ENCODE measurements around the gene MADD. TPM values are rescaled to one million over a fixed set of nuclear protein-coding genes. Genes with fewer than 3 reads are reported as not detected.

MADD gene
- total RNA-seq, 1 experiment from 2014 or later, result 41.0 TPM

- Mint-ChIP-seq H3K27me3 (ENCODE audit: low read depth) (no peaks in the 10 kb centered on the region), H3K4me1 (peaks cover 0 to 3% of the 10 kb centered on the region in 2 experiments; a peak in 2 of 4 replicates)
- H3K4me1 ChIP-seq (ENCODE audit: insufficient read depth, low read length), result no peaks in the 10 kb centered on the region
These were observed 28.1 kb upstream of the MADD start for GRCh38 chr11:47241841-47242301.

More at GRCh38 chr11:47241841-47242301, 28.1 kb upstream of the MADD start:
- Histone ChIP-seq H4K20me1 (ENCODE audit: control insufficient read depth, insufficient read depth, insufficient read length) (no peaks in the 10 kb centered on the region), H2BK5ac (ENCODE audit: insufficient read length, low read length) (no peak overlapping the region), H3K27ac (ENCODE audit: insufficient read length, low read depth, low read length) (no peak overlapping the region), H2BK15ac (ENCODE audit: low read depth, low read length) (no peak overlapping the region), H2AK5ac (ENCODE audit: insufficient read length, low read length) (no peak overlapping the region), H4K91ac (ENCODE audit: insufficient read length, low read depth, low read length) (no peak overlapping the region), H3K18ac (ENCODE audit: insufficient read length, low read depth, low read length) (no peak overlapping the region), H3K9me3 (ENCODE audit: control insufficient read depth, low read depth, low read length) (no peaks in the 10 kb centered on the region), H4K5ac (ENCODE audit: insufficient read length, low read depth, low read length) (no peak overlapping the region), H3K9ac (ENCODE audit: extremely low read depth, insufficient read length, low read length) (no peak overlapping the region), H2BK20ac (ENCODE audit: low read depth, low read length, poor library complexity, severe bottlenecking) (no peak overlapping the region), H2AFZ (ENCODE audit: low read length) (no peak overlapping the region), H3K14ac (ENCODE audit: insufficient read depth, low read length) (no peak overlapping the region), H3K79me1 (ENCODE audit: insufficient read depth, low read depth, low read length, poor library complexity, severe bottlenecking) (no peaks in the 10 kb centered on the region), H3K4me2 (ENCODE audit: insufficient read depth, insufficient read length, low read length) (no peak overlapping the region), H3K23me2 (ENCODE audit: insufficient read length, low read depth, low read length, poor library complexity, severe bottlenecking) (no peaks in the 10 kb centered on the region), H3K4ac (ENCODE audit: low read depth, low read length) (no peak overlapping the region), H3T11ph (ENCODE audit: low read length) (no peak overlapping the region), H3K79me2 (ENCODE audit: insufficient read depth, low read length) (no peaks in the 10 kb centered on the region), H3K56ac (ENCODE audit: insufficient read length, low read depth, low read length) (no peak overlapping the region), H2BK120ac (ENCODE audit: low read depth, low read length, poor library complexity, severe bottlenecking) (no peak overlapping the region), H3K23ac (ENCODE audit: insufficient read length, low read depth, low read length) (no peak overlapping the region), H3K27me3 (ENCODE audit: insufficient read depth, low read length) (no peaks in the 10 kb centered on the region), H4K8ac (replicated peaks; ENCODE audit: insufficient read length, low read depth, low read length) (no peak overlapping the region), H2BK12ac (ENCODE audit: insufficient read length, low read depth, low read length) (no peak overlapping the region)
- Mint-ChIP-seq H3K4me3 (no peak overlapping the region), H3K36me3 (ENCODE audit: insufficient read depth in 1 of 3, low read depth in 3 of 3) (peaks cover 6 to 89% (median 81%) of the 10 kb centered on the region in 3 experiments; a peak in 6 of 7 replicates), H3K27ac (peak overlapping the region in 1 of 3 experiments; percentile 17; a peak in 1 of 7 replicates), H3K9me3 (no peaks in the 10 kb centered on the region; a peak in 1 of 5 replicates)
- DNase-seq, result no peak
- no peak for TF ChIP-seq CTCF (conservative IDR thresholded peaks at IDR 0.05)
- no CpG with 5 or more reads among the region's 3 CpGs for WGBS (ENCODE audit: extremely low coverage, insufficient read length, low lambda C conversion rate)
